CD4-positive, alpha-beta T cell treated with Interleukin-15 for 1 hour (primary cell): Measurements from ENCODE around the gene CTSA.

ENCODE experiments used
- DNase-seq: peaks from one replicate; pipeline ENCODE4 v3.0.0-alpha.2; 2020

The CTSA gene

DNA sequence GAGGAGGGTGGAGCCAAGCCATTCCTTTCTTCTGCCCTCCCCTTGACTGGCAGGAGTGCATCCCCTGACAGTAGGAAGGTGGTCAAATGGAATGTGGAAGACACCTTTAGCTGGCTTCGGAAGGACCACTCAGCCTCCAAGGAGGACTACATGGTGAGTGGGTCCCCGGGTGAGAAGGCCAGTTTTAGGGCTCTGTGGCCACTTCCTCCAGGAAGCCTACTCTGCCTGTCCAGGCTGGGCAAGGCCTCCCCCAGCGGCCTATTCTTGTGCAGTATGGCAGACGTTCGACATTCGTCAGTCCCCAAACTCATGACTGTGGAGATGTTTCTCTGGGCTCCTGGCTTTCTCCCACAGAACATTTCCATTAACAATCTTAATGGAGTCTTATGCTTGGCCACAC is 52.5 kb downstream of the CTSA start:
- no peak for DNase-seq

DNA sequence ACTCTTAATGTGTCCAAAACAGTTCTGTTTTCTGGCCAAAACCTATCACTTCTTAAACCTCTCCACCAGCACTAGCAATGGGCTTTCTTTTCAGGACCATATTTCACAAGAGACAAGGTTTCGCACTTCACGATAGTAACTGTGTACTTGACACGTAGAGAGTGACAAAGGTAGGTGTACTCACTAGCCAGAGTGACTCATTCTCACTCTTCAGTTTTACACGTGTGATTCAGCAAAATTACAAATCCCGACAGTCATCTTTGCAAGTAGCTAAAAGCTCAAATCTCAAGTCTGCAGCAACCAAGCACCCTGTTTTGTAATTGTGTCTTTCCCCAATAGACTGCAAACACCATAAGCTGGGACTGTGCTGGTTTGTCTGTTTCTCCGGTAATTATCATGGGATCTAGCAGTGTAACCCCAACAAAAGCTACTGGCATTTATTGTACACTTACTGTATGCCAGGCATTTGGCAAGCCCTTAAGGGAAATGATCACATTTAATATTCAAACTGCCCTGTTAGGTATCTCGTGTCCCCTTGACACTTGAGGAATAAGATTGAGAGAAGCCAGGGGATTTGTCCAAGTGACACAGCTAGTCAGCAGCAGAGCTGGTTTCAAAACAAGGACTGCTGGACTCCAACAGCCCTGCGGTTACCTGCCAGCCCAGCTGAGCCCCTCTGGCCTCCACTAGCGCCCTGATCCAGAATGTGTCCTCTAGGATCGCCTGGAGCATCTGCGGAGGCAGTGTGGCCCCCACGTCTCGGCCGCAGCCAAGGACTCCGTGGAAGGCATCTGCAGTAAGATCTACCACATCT is 53.2 kb downstream of the CTSA start:
- DNase-seq: peak; percentile 33

DNA sequence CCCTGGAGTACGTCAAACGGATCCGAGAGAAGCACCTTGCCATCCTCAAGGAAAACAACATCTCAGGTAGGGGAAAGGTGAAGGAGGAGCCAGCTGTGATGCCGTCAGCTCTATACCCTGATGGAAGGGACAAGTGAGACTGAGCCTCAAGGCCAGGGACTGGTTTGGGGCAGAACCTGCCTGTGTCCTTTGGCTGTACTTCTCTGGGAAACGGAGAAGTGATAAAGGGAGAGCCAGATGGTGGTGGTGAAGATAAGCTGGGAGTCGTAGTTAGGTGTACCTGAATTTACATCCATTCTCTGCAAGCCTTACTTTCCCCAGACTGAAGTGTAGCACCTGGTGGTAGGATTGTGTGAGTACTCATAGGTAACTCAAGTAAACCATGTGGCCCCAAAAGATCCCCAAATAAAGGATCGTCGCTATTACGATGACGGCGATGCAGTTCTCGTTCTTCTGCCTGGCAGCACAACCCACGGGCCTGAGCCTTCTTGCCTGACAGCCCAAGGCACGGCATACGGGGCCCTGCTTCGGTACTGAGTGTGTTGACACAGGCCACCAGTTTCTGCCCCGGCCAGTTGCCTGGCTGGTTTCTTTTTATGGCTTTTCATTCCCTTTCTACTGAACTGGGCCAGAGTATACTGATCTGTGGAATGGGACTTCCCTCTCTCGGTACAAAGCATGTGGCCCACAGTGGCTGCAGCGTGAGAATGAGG is 54.0 kb downstream of the CTSA start:
- DNase-seq: no peak

DNA sequence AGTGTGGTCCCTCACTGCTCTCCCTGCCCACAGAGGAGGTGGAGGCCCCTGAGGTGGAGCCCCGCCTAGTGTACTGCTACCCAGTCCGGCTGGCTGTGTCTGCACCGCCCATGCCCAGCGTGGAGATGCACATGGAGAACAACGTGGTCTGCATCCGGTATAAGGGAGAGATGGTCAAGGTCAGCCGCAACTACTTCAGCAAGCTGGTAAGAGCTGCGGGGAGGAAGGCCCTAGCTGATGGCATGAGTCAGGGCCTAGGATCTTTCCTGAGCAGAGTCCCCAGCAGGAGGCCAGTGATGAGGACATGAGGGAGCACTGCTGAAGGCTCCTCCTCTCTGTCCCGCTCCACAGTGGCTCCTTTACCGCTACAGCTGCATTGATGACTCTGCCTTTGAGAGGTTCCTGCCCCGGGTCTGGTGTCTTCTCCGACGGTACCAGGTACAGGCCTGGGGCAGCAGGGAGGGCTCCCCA is 54.6 kb downstream of the CTSA start:
- DNase-seq: peak; percentile 47

DNA sequence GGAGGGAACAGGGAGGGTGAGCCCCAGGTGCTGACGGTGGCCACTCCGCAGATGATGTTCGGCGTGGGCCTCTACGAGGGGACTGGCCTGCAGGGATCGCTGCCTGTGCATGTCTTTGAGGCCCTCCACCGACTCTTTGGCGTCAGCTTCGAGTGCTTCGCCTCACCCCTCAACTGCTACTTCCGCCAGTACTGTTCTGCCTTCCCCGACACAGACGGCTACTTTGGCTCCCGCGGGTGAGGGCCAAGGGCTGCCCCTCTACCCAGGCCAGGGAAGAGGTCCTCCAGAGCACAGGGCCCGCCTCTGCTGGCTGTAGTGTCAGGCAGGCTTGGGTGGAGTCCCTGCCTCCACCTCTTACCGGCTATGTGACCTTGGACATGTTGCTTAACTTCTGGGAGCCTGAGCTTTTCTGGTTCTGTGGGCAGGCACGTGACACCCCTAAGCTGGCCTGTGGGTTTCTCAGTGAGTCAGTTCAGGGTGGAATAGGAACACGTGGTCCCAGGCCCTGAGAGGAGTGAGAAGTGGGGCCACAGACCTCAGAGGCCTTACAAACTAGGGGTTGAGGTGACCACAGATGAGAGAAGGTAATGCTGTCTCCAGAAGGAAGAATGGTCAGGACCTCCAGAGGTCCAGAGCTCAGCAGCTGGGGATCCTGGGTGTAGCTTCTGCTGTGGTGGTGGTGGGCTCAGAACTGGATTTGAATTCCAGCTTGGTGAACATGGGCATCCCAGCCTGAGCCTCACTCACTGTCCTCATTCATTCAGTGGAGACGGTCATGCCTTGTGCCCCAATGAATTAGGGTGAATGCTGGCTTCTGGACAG is 55.2 kb downstream of the CTSA start:
- peak; percentile 83 for DNase-seq

DNA sequence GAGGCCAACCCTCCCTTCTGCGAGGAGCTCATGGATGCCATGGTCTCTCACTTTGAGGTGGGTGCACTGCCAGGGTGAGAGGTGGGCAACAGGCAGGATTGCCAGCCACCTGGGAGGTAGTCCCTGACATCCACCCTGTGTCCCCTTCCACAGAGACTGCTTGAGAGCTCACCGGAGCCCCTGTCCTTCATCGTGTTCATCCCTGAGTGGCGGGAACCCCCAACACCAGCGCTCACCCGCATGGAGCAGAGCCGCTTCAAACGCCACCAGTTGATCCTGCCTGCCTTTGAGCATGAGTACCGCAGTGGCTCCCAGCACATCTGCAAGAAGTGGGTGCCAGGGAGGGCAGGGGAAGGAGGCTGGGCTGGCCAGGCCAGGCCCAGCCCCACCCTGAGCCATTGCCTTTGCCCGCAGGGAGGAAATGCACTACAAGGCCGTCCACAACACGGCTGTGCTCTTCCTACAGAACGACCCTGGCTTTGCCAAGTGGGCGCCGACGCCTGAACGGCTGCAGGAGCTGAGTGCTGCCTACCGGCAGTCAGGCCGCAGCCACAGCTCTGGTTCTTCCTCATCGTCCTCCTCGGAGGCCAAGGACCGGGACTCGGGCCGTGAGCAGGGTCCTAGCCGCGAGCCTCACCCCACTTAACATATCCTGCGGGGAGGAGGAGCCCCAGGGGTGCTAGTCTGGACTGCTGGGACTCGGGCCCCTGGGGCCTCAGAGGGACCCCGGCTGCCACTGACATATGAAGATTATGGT is 56.2 kb downstream of the CTSA start:
- DNase-seq: no peak

DNA sequence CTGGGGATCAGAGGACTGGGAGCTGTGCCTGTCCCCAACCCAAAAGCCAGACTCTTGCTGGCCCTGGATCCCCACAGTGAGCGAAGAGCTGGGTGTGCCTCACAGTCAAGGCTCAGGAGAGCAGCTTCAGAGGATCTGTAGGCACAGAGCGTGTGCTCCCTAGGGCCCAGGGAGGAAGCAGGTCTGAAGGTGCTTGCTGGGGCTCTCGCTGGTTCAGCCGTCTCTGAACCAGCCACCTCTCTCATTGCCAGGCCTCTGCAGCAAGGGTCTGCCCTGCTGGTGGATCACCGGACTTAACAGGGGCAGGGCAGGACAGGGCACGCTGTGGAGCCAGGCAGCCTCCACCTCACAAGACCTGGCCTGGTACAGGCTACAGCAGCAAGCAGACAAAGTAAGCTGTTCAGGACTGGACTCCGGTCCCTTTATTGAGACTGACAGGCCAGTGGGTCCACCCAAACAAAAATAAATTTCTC is 57.2 kb downstream of the CTSA start:
- no peak for DNase-seq
